ENCODE data around the gene TMEM273. TPM values are rescaled to one million over a fixed set of nuclear protein-coding genes. Genes with fewer than 3 reads are reported as not detected.

TMEM273 gene
- total and polyA plus RNA-seq, 4 experiments from 2014 or later: 27.7 to 101 (median 58.7) TPM

- no peak overlapping the region for H3K4me3 Mint-ChIP-seq
- POLR2A ChIA-PET (ENCODE audit: partially characterized antibody): no interaction called here
- Histone ChIP-seq H3K27ac (ENCODE audit: low read depth, low read length) (no peak overlapping the region), H3K4me3 (ENCODE audit: low read length in 2 of 2) (no peak overlapping the region), H3K4me1 (ENCODE audit: insufficient read depth, low read length) (no peaks in the 10 kb centered on the region), H3K9me3 (ENCODE audit: control insufficient read depth in 1 of 2, low read length in 2 of 2) (no peaks in the 10 kb centered on the region), H3K27me3 (ENCODE audit: insufficient read depth, low read length) (no peaks in the 10 kb centered on the region), H3K36me3 (ENCODE audit: insufficient read depth, low read length) (no peaks in the 10 kb centered on the region)
- no peak for DNase-seq
- CTCF ChIA-PET (ENCODE audit: partially characterized antibody): no interaction called here
- intact Hi-C loops (cut with micrococcal nuclease): no loop called here
- H3K27me3 Mint-ChIP-seq: peaks cover 4 to 8% of the 10 kb centered on the region in 2 donors
- no peaks in the 10 kb centered on the region for H3K4me1 Mint-ChIP-seq
- H3K9me3 Mint-ChIP-seq: no peaks in the 10 kb centered on the region
- no peaks in the 10 kb centered on the region for H3K36me3 Mint-ChIP-seq
- no peak overlapping the region for H3K27ac Mint-ChIP-seq
Observed at GRCh38 chr10:49107887-49108267, 80.3 kb downstream of the TMEM273 start.

DNA sequence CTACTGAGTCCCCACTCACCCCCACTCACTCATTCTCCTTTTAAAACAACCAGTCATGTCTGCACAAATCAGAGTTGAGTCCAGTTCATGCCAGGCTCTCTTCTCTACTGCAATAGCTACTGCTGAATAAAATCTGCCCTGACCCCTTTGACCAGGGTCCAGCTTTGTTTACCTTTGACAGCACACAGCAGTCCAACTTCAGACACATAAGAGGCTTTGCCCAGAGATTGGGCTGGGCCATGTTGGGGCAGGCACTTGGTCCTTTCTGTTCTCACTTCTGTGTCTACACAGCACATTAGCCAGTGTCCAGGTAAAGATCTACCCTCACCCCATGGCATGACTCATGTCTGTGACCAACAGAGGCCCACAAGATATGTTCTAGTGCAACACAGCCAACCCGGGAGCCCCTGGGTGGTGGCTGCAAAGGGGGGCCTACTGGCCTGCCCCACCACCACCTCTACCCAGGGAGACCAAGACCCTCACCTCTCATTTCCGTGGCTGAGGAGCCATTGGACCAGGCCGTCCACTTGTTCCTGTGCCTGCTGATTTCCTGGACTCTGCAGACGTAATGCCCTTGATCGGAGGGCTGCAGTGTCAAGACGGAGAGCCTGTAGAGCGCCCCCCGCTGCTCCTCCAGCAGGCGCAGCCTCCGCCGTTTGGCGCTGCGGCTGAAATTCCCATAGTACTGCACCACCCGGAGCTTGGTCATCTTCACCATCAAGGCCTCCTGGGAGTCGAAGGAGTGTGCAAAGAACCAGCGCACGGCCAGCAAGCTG is 80.9 kb downstream of the TMEM273 start:
- Histone ChIP-seq H3K4me3 (ENCODE audit: low read length in 2 of 2) (no peak overlapping the region), H3K27ac (ENCODE audit: low read depth, low read length) (no peak overlapping the region), H3K36me3 (ENCODE audit: insufficient read depth, low read length) (no peaks in the 10 kb centered on the region), H3K4me1 (ENCODE audit: insufficient read depth, low read length) (no peaks in the 10 kb centered on the region), H3K27me3 (ENCODE audit: insufficient read depth, low read length) (no peaks in the 10 kb centered on the region), H3K9me3 (ENCODE audit: control insufficient read depth in 1 of 2, low read length in 2 of 2) (no peaks in the 10 kb centered on the region)
- ChIA-PET POLR2A (ENCODE audit: partially characterized antibody) (no interaction called here), CTCF (ENCODE audit: partially characterized antibody) (no interaction called here)
- no peaks in the 10 kb centered on the region for H3K36me3 Mint-ChIP-seq
- no peaks in the 10 kb centered on the region for H3K4me1 Mint-ChIP-seq
- DNase-seq: no peak
- no peak overlapping the region for H3K27ac Mint-ChIP-seq
- H3K4me3 Mint-ChIP-seq: no peak overlapping the region
- no peaks in the 10 kb centered on the region for H3K9me3 Mint-ChIP-seq
- intact Hi-C loops (cut with micrococcal nuclease): no loop called here
- H3K27me3 Mint-ChIP-seq: peaks cover under 1 to 8% of the 10 kb centered on the region in 2 donors

- Histone ChIP-seq H3K27ac (ENCODE audit: low read depth, low read length) (no peak overlapping the region), H3K36me3 (ENCODE audit: insufficient read depth, low read length) (no peaks in the 10 kb centered on the region), H3K27me3 (ENCODE audit: insufficient read depth, low read length) (no peaks in the 10 kb centered on the region), H3K4me1 (ENCODE audit: insufficient read depth, low read length) (no peaks in the 10 kb centered on the region), H3K4me3 (ENCODE audit: low read length in 2 of 2) (no peak overlapping the region), H3K9me3 (ENCODE audit: control insufficient read depth in 1 of 2, low read length in 2 of 2) (no peaks in the 10 kb centered on the region)
- Mint-ChIP-seq H3K27ac (no peak overlapping the region), H3K36me3 (no peaks in the 10 kb centered on the region), H3K27me3 (peaks cover 3 to 9% of the 10 kb centered on the region in 2 donors), H3K4me1 (no peaks in the 10 kb centered on the region), H3K9me3 (peaks cover 0 to 4% (median 0%) of the 10 kb centered on the region in 8 donors), H3K4me3 (no peak overlapping the region)
- intact Hi-C loops (cut with micrococcal nuclease): no loop called here
- no peak for DNase-seq
- CTCF ChIA-PET (ENCODE audit: partially characterized antibody): no interaction called here
- POLR2A ChIA-PET (ENCODE audit: partially characterized antibody): no interaction called here
Observed at GRCh38 chr10:49106451-49106850, 81.7 kb downstream of the TMEM273 start.

GRCh38 chr10:49105076-49105475 is 83.1 kb downstream of the TMEM273 start:
- Mint-ChIP-seq H3K9me3 (peaks cover 0 to 4% (median 0%) of the 10 kb centered on the region in 8 donors), H3K27me3 (peaks cover 3 to 9% of the 10 kb centered on the region in 2 donors), H3K36me3 (no peaks in the 10 kb centered on the region), H3K4me1 (no peaks in the 10 kb centered on the region), H3K27ac (no peak overlapping the region), H3K4me3 (no peak overlapping the region)
- H3K9me3 ChIP-seq (ENCODE audit: control insufficient read depth in 1 of 2, low read length in 2 of 2): no peaks in the 10 kb centered on the region
- intact Hi-C loops (cut with micrococcal nuclease): no loop called here
- no peak for DNase-seq
- H3K27me3 ChIP-seq (ENCODE audit: insufficient read depth, low read length): no peaks in the 10 kb centered on the region
- CTCF ChIA-PET (ENCODE audit: partially characterized antibody): no interaction called here
- no peak overlapping the region for H3K4me3 ChIP-seq (ENCODE audit: low read length in 2 of 2)
- no peaks in the 10 kb centered on the region for H3K36me3 ChIP-seq (ENCODE audit: insufficient read depth, low read length)
- H3K27ac ChIP-seq (ENCODE audit: low read depth, low read length): no peak overlapping the region
- POLR2A ChIA-PET (ENCODE audit: partially characterized antibody): no interaction called here
- H3K4me1 ChIP-seq (ENCODE audit: insufficient read depth, low read length): no peaks in the 10 kb centered on the region

Other genes with a start within 250 kb of the TMEM273 start
- gene LRRC18, start 248.6 kb downstream of the TMEM273 start, total RNA-seq: not detected
- not detected for gene LRRC18, start 248.6 kb downstream of the TMEM273 start, polyA plus RNA-seq
- gene VSTM4, start 72.9 kb downstream of the TMEM273 start, total RNA-seq: not detected
- not detected for gene VSTM4, start 72.9 kb downstream of the TMEM273 start, polyA plus RNA-seq
- gene FAM170B, start 54.4 kb downstream of the TMEM273 start, total RNA-seq: not detected
- not detected for gene FAM170B, start 54.4 kb downstream of the TMEM273 start, polyA plus RNA-seq
- gene C10orf71, start 110.8 kb upstream of the TMEM273 start, total RNA-seq: not detected
- gene C10orf71, start 110.8 kb upstream of the TMEM273 start, polyA plus RNA-seq: not detected
- not detected for gene DRGX, start 207.7 kb upstream of the TMEM273 start, total RNA-seq
- not detected for gene DRGX, start 207.7 kb upstream of the TMEM273 start, polyA plus RNA-seq

All from CD4-positive, alpha-beta memory T cell (primary cell).